GM23338 (cell line): ENCODE results near the gene MPHOSPH6. TPM values are rescaled to one million over a fixed set of nuclear protein-coding genes. Genes with fewer than 3 reads are reported as not detected.

Experiments
- ATAC-seq: fragments of 200-7000 bp; cut with Tn5 transposase; 3 replicates; pipeline ENCODE4 v1.9.1; 2020
- DNase-seq: peaks from one replicate; pipeline ENCODE4 v3.0.0-alpha.2; 2015; ENCODE audit warnings: low spot score
- H2AFZ ChIP-seq: fragments of 200-600 bp; sonication (generic); 2 replicates; pipeline ENCODE4 v1.8.0; 2016; ENCODE audit warnings: antibody characterized with exemption, mild to moderate bottlenecking, moderate library complexity
- H3F3A ChIP-seq: fragments of 200-600 bp; sonication (generic); replicated peaks from 2 replicates; pipeline ENCODE4 v1.8.0; 2017; ENCODE audit warnings: antibody characterized with exemption, mixed run types, low read depth
- H3K27ac ChIP-seq: fragments of 200-600 bp; sonication (generic); 2 replicates; pipeline ENCODE4 v1.6.1; 2016; ENCODE audit warnings: low read depth
- H3K27me3 ChIP-seq: fragments of 200-600 bp; sonication (generic); 2 replicates; pipeline ENCODE4 v1.8.0; 2016; ENCODE audit warnings: mild to moderate bottlenecking, mixed run types, moderate library complexity; ENCODE audit not compliant: insufficient read depth
- H3K36me3 ChIP-seq: fragments of 200-600 bp; sonication (generic); 2 replicates; pipeline ENCODE4 v1.8.0; 2016; ENCODE audit warnings: mild to moderate bottlenecking; ENCODE audit not compliant: insufficient read depth
- H3K4me1 ChIP-seq: fragments of 200-600 bp; sonication (generic); 2 replicates; pipeline ENCODE4 v1.8.0; 2016; ENCODE audit warnings: mild to moderate bottlenecking, moderate library complexity; ENCODE audit not compliant: insufficient read depth
- H3K4me2 ChIP-seq: fragments of 200-600 bp; sonication (generic); 2 replicates; pipeline ENCODE4 v1.7.1; 2017; ENCODE audit warnings: mixed run types
- H3K4me3 ChIP-seq: fragments of 200-600 bp; sonication (generic); 2 replicates; pipeline ENCODE4 v1.6.1; 2016; ENCODE audit warnings: mixed run types
- H3K79me2 ChIP-seq: fragments of 200-600 bp; sonication (generic); replicated peaks from 2 replicates; pipeline ENCODE4 v1.8.0; 2017; ENCODE audit warnings: mild to moderate bottlenecking; ENCODE audit not compliant: insufficient read depth
- H3K9me2 ChIP-seq: fragments of 200-600 bp; sonication (generic); 2 replicates; pipeline ENCODE4 v1.8.0; 2017; ENCODE audit not compliant: insufficient read depth
- H4K20me1 ChIP-seq: fragments of 200-600 bp; sonication (generic); replicated peaks from 2 replicates; pipeline ENCODE4 v1.8.0; 2017; ENCODE audit warnings: mild to moderate bottlenecking; ENCODE audit not compliant: insufficient read depth
- H3K27ac Mint-ChIP-seq: 2 replicates; pipeline ENCODE4 v1.8.0; 2020; ENCODE audit warnings: inconsistent platforms, mild to moderate bottlenecking, moderate library complexity, mixed read lengths
- H3K27me3 Mint-ChIP-seq: 3 replicates; pipeline ENCODE4 v1.8.0; 2022; ENCODE audit warnings: low read depth, mild to moderate bottlenecking, moderate library complexity, mixed read lengths, inconsistent platforms; ENCODE audit not compliant: insufficient read depth, poor library complexity
- H3K36me3 Mint-ChIP-seq: 3 replicates; pipeline ENCODE4 v1.8.0; 2021; ENCODE audit warnings: low read depth, mild to moderate bottlenecking, inconsistent platforms, moderate library complexity, mixed read lengths
- H3K4me1 Mint-ChIP-seq: 3 replicates; pipeline ENCODE4 v1.8.0; 2020; ENCODE audit warnings: mild to moderate bottlenecking, inconsistent platforms, mixed read lengths
- H3K4me3 Mint-ChIP-seq: 3 replicates; pipeline ENCODE4 v1.8.0; 2021; ENCODE audit warnings: moderate library complexity, mild to moderate bottlenecking, inconsistent platforms, mixed read lengths
- H3K9me3 Mint-ChIP-seq: 3 replicates; pipeline ENCODE4 v1.8.0; 2020; ENCODE audit warnings: moderate library complexity, mild to moderate bottlenecking, inconsistent platforms, mixed read lengths
- CREB1 ChIP-seq: fragments of 250-450 bp; sonication (Bioruptor Pico); IDR thresholded peaks from 2 replicates; pipeline ENCODE4 v1.5.0; 2020; ENCODE audit warnings: low read depth, mild to moderate bottlenecking, moderate library complexity
- EZH2 ChIP-seq: fragments of 200-600 bp; sonication (generic); IDR thresholded peaks from one replicate; pipeline ENCODE4 v1.8.0; 2017; ENCODE audit warnings: antibody characterized with exemption, mild to moderate bottlenecking, low read depth; ENCODE audit not compliant: unreplicated experiment
- EZH2phosphoT487 ChIP-seq: fragments of 200-600 bp; sonication (generic); IDR thresholded peaks from one replicate; pipeline ENCODE4 v1.8.1; 2018; ENCODE audit warnings: antibody characterized with exemption; ENCODE audit not compliant: unreplicated experiment
- POLR2AphosphoS5 ChIP-seq: IDR thresholded peaks from 2 replicates; pipeline ENCODE4 v1.6.1; 2016; ENCODE audit warnings: antibody characterized with exemption, low read depth
- STAT1 ChIP-seq: IDR thresholded peaks from one replicate; pipeline ENCODE4 v1.6.1; 2016; ENCODE audit warnings: antibody characterized with exemption; ENCODE audit not compliant: unreplicated experiment
- ZNF114 ChIP-seq: fragments of 250-450 bp; sonication (Bioruptor Pico); IDR thresholded peaks from 2 replicates; pipeline ENCODE4 v1.5.0; 2020; ENCODE audit warnings: mild to moderate bottlenecking, moderate library complexity
- ZNF331 ChIP-seq: fragments of 250-450 bp; sonication (Bioruptor Pico); IDR thresholded peaks from 2 replicates; pipeline ENCODE4 v1.5.0; 2020; ENCODE audit warnings: low read depth, mild to moderate bottlenecking, moderate library complexity
- polyA plus RNA-seq: library from polyadenylated mRNA; unstranded; fragments of >200 nt; fragmentation: Nextera tagmentation; extraction: Ambion mirVana; gene quantifications from 2 replicates; pipeline ENCODE4 v1.2.1, GENCODE V29; 2016
- total RNA-seq: library from RNA; depleted of rRNA; stranded (reverse); fragments of >200 nt; shearing (Covaris generic); gene quantifications from 2 replicates; pipeline ENCODE4 v1.2.3, GENCODE V29; 2014
- TF ChIP-seq, protein P1 (sequence below): fragments of 250-450 bp; sonication (Bioruptor Pico); IDR thresholded peaks from 2 replicates; pipeline ENCODE4 v1.5.0; 2020; ENCODE audit warnings: mild to moderate bottlenecking, moderate library complexity
- TF ChIP-seq, protein P2 (sequence below), 2 experiments: fragments of 200-600 bp in 1 of 2; sonication (generic) in 1 of 2; conservative IDR thresholded peaks; 2 replicates each; pipeline versions ENCODE4 v1.5.1 to v1.6.1; 2016 to 2017; ENCODE audit warnings: antibody characterized with exemption in 2 of 2, low read depth in 2 of 2, mild to moderate bottlenecking in 2 of 2, moderate library complexity in 1 of 2

The MPHOSPH6 gene
- total and polyA plus RNA-seq, 2 experiments from 2014 or later = 40.8 to 94.7 TPM

DNA sequence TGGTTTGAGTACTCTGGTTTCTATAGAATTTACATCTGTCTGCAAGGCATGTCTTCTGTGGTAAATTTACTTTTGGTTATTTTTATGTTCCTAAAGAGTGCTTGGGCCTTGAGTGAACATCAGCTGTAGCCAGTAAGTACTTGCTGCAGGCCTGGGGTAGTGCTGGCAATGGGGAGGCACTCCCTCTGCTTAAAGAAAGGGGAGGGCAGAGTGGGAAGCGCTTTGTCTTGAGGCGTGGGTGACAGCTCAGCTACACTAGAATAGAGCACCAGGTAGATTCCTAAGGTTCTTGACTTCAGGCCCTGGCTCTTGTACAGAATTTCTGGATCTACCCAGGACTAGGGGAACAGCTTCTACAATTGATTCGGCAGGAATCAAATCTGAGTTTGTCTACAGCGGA lies 50.6 kb downstream of the MPHOSPH6 start:
- Histone ChIP-seq H4K20me1 (no peaks in the 10 kb centered on the region), H3K4me2 (no peak overlapping the region), H3K9me2 (no peaks in the 10 kb centered on the region; the same call in 1 of the 2 replicates), H3K4me1 (no peaks in the 10 kb centered on the region), H3K4me3 (no peak overlapping the region), H3K79me2 (no peaks in the 10 kb centered on the region), H2AFZ (no peak overlapping the region), H3K36me3 (no peaks in the 10 kb centered on the region), H3F3A (no peaks in the 10 kb centered on the region), H3K27ac (no peak overlapping the region), H3K27me3 (no peaks in the 10 kb centered on the region)
- no peaks in the 10 kb centered on the region for H3K36me3 Mint-ChIP-seq
- DNase-seq (no peak), ATAC-seq (peak; percentile 56)
- TF ChIP-seq CREB1 (CRISPR knock-in tag) = no peak
- no peak for TF ChIP-seq EZH2phosphoT487
- no peak for TF ChIP-seq ZNF114 (CRISPR knock-in tag)
- TF ChIP-seq, protein P1, sequence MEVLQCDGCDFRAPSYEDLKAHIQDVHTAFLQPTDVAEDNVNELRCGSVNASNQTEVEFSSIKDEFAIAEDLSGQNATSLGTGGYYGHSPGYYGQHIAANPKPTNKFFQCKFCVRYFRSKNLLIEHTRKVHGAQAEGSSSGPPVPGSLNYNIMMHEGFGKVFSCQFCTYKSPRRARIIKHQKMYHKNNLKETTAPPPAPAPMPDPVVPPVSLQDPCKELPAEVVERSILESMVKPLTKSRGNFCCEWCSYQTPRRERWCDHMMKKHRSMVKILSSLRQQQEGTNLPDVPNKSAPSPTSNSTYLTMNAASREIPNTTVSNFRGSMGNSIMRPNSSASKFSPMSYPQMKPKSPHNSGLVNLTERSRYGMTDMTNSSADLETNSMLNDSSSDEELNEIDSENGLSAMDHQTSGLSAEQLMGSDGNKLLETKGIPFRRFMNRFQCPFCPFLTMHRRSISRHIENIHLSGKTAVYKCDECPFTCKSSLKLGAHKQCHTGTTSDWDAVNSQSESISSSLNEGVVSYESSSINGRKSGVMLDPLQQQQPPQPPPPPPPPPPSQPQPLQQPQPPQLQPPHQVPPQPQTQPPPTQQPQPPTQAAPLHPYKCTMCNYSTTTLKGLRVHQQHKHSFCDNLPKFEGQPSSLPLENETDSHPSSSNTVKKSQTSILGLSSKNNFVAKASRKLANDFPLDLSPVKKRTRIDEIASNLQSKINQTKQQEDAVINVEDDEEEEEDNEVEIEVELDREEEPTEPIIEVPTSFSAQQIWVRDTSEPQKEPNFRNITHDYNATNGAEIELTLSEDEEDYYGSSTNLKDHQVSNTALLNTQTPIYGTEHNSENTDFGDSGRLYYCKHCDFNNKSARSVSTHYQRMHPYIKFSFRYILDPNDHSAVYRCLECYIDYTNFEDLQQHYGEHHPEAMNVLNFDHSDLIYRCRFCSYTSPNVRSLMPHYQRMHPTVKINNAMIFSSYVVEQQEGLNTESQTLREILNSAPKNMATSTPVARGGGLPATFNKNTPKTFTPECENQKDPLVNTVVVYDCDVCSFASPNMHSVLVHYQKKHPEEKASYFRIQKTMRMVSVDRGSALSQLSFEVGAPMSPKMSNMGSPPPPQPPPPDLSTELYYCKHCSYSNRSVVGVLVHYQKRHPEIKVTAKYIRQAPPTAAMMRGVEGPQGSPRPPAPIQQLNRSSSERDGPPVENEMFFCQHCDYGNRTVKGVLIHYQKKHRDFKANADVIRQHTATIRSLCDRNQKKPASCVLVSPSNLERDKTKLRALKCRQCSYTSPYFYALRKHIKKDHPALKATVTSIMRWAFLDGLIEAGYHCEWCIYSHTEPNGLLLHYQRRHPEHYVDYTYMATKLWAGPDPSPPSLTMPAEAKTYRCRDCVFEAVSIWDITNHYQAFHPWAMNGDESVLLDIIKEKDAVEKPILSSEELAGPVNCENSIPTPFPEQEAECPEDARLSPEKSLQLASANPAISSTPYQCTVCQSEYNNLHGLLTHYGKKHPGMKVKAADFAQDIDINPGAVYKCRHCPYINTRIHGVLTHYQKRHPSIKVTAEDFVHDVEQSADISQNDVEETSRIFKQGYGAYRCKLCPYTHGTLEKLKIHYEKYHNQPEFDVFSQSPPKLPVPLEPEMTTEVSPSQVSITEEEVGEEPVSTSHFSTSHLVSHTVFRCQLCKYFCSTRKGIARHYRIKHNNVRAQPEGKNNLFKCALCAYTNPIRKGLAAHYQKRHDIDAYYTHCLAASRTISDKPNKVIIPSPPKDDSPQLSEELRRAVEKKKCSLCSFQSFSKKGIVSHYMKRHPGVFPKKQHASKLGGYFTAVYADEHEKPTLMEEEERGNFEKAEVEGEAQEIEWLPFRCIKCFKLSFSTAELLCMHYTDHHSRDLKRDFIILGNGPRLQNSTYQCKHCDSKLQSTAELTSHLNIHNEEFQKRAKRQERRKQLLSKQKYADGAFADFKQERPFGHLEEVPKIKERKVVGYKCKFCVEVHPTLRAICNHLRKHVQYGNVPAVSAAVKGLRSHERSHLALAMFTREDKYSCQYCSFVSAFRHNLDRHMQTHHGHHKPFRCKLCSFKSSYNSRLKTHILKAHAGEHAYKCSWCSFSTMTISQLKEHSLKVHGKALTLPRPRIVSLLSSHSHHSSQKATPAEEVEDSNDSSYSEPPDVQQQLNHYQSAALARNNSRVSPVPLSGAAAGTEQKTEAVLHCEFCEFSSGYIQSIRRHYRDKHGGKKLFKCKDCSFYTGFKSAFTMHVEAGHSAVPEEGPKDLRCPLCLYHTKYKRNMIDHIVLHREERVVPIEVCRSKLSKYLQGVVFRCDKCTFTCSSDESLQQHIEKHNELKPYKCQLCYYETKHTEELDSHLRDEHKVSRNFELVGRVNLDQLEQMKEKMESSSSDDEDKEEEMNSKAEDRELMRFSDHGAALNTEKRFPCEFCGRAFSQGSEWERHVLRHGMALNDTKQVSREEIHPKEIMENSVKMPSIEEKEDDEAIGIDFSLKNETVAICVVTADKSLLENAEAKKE = no peak
- no peak overlapping the region for H3K4me3 Mint-ChIP-seq
- H3K9me3 Mint-ChIP-seq = no peaks in the 10 kb centered on the region
- H3K27ac Mint-ChIP-seq = no peak overlapping the region
- no peaks in the 10 kb centered on the region for H3K27me3 Mint-ChIP-seq
- H3K4me1 Mint-ChIP-seq = no peaks in the 10 kb centered on the region

DNA sequence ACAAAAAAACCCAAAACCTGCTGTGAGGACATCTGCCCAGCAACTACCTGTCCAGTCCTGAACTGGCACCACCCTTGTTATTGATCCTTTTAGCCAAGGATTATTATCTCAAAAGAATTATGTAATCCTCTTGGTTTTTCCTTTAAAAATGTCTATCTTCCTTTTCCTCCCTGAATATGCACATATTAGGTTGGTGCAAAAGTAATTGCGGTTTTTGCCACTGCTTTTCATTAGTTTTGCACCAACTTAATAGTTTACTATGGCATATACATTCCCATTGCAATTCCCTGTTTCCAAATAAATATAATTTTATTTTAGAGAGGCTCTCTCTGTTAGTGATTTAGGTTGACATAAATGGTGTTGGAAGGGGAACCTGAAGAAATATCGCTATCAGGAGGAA lies 51.3 kb downstream of the MPHOSPH6 start:
- Histone ChIP-seq H4K20me1 (no peaks in the 10 kb centered on the region), H3K9me2 (no peaks in the 10 kb centered on the region; the same call in 1 of the 2 replicates), H3K36me3 (no peaks in the 10 kb centered on the region), H3F3A (no peaks in the 10 kb centered on the region), H3K4me1 (no peaks in the 10 kb centered on the region), H3K4me3 (no peak overlapping the region), H3K4me2 (no peak overlapping the region), H3K27ac (no peak overlapping the region), H3K27me3 (no peaks in the 10 kb centered on the region), H2AFZ (no peak overlapping the region), H3K79me2 (no peaks in the 10 kb centered on the region)
- no peaks in the 10 kb centered on the region for H3K4me1 Mint-ChIP-seq
- no peak for DNase-seq
- no peak for ATAC-seq
- H3K4me3 Mint-ChIP-seq = no peak overlapping the region
- no peaks in the 10 kb centered on the region for H3K9me3 Mint-ChIP-seq
- H3K27ac Mint-ChIP-seq = no peak overlapping the region
- H3K36me3 Mint-ChIP-seq = no peaks in the 10 kb centered on the region
- no peaks in the 10 kb centered on the region for H3K27me3 Mint-ChIP-seq
- TF ChIP-seq EZH2phosphoT487 (no peak), EZH2 (no peak), STAT1 (no peak), POLR2AphosphoS5 (no peak), ZNF331 (CRISPR knock-in tag) (no peak), ZNF114 (CRISPR knock-in tag) (no peak)
- TF ChIP-seq, protein P2, sequence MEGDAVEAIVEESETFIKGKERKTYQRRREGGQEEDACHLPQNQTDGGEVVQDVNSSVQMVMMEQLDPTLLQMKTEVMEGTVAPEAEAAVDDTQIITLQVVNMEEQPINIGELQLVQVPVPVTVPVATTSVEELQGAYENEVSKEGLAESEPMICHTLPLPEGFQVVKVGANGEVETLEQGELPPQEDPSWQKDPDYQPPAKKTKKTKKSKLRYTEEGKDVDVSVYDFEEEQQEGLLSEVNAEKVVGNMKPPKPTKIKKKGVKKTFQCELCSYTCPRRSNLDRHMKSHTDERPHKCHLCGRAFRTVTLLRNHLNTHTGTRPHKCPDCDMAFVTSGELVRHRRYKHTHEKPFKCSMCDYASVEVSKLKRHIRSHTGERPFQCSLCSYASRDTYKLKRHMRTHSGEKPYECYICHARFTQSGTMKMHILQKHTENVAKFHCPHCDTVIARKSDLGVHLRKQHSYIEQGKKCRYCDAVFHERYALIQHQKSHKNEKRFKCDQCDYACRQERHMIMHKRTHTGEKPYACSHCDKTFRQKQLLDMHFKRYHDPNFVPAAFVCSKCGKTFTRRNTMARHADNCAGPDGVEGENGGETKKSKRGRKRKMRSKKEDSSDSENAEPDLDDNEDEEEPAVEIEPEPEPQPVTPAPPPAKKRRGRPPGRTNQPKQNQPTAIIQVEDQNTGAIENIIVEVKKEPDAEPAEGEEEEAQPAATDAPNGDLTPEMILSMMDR (conservative IDR thresholded peaks at IDR 0.05; ENCODE audit: low read depth in 2 of 2) = no peak
